Activated CD4-positive, alpha-beta T cell treated with anti-CD3 and anti-CD28 coated beads for 24 hours (primary cell): Measurements from ENCODE around the gene ZNF491.
A peak's percentile ranks its signal among the peaks of the same experiment; 100 is the strongest.
"Not testable (repeated sequence)": the region's sequence is repeated elsewhere in the genome, so short reads cannot be mapped to it uniquely, and the experiment has no call there.

Experiments
- DNase-seq, 2 donors: peaks; one replicate each; pipeline ENCODE4 v3.0.0-alpha.2; 2020; ENCODE audit warnings: low read depth in 2 of 2

Gene ZNF491

GRCh38 chr19:11798391-11799330 lies at the start of gene ZNF491:
Gene ZNF491 (plus strand): TSS chr19:11798523. CDS start chr19:11805954, 7,431 bp downstream.
- DNase-seq = peak; percentile 80 to 85

DNA sequence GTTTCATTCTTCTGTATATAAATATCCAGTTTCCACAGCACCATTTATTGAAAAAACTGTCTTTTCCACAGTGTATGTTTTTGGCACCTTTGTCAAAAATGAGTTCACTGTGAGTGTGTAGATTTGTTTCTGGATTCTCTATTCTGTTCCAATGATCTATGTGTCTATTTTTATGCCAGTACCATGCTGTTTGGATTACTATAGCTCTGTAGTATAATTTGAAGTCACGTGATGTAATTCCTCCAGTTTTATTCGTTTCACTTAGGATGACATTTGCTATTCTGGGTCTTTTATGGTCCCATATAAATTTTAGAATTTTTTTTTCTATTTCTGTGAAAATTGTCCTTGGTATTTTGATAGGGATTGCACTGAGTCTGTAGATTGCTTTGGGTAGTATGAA lies 48.6 kb upstream of the ZNF491 start:
- no peak for DNase-seq

DNA sequence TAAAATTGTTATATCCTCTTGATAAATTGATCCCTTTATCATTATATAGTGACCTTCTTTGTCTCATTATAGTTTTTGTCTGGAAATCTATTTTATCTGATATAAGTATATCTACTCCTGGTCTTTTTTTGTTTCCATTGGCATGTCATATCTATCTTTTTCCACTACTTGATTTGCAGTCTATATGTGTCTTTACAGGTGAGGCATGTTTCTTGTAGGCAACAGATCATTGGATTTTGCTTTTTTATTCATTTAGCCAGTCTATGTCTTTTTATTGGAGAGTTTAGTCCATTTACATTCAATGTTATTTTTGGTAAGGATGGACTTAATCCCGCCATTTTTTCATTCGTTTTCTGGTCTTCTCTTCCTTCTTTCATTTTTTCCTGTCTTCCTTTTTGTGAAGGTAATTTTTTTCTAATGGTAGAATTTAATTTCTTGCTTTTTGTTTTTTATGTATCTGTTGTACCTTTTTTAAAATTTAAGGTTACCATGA lies 46.0 kb upstream of the ZNF491 start:
- no peak for DNase-seq

GRCh38 chr19:11754663-11755062 lies 43.7 kb upstream of the ZNF491 start:
- no peak for DNase-seq

DNA sequence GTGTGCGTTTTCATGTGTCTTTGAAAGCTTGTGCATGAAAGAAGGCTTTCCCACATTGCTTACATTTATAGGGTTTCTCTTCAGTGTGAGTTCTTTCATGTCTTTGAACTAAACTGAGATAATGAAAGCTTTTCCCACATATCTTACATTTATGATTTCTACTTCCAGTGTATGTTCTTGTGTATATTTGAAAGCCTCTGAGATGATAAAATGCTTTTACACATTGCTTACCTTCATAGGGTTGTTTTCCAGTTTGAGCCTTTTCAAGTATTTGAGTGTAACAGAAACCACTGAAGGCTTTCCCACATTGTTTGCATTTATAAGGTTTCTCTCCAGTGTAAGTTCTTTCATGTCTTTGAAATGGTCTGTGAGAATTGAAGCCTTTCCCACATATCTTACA lies 41.4 kb upstream of the ZNF491 start:
- DNase-seq = no peak

DNA sequence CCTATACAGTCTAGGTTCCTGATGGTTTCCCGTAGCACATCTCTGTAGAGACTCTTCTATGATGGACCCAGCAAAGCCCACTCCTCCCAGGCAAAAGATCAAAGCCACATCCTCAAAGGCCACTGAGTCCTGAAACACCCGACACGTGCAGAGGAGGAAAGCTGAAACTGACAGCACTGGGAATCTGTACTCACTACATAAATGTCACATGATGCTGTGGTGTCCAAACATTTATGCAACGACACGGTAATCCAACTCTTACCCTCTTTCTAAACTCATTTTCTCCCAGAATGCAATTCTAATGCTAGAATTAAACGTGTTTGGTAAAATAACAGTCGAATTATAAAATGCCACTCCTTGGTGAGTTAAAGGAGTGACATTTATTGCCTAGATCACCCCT lies 38.5 kb upstream of the ZNF491 start:
- no peak for DNase-seq

DNA sequence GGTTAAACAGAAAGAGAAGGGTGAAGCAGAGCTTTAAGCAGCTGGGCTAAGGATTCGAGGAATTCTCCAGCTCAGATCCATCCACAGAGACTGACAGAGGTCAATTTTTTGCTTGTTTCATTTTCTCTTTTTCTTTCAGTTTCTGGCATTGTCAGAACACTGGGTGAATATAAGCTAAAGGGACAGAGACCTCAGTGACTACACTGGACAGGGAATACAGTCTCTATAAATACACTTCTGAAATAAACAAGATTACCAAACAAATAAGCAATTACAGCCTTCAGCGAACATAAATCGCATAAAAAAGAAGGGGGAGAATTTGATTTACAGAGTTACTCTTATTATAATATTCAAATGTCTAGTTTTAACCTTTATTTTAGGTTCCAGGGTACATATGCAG lies 35.2 kb upstream of the ZNF491 start:
- DNase-seq = no peak

DNA sequence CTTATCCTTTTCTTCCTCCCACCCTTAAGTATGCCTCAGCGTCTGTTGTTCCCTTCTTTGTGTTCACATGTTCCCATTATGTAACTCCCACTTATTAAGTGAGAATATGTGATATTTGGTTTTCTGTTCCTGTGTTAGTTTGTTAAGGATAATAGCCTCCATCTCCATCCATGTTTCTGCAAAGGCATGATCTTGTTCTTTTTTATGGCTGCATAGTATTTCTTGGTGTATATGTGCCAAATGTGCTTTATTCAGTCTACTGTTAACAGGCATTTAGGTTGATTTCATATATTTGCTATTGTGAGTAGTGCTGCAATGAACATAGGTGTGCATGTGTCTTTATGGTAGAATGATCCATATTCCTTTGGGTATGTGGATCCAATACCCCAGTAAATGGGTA lies 34.7 kb upstream of the ZNF491 start:
- no peak for DNase-seq

GRCh38 chr19:11766597-11767591 lies 31.4 kb upstream of the ZNF491 start, which contains the start of gene ZNF441:
Gene ZNF441 (plus strand): TSS chr19:11767000. CDS start chr19:11767194, 194 bp downstream.
- DNase-seq = peak; percentile 87 to 97

GRCh38 chr19:11767633-11768133 lies 30.6 kb upstream of the ZNF491 start:
- no peak for DNase-seq

GRCh38 chr19:11769995-11770394 lies 28.3 kb upstream of the ZNF491 start:
- DNase-seq = no peak

DNA sequence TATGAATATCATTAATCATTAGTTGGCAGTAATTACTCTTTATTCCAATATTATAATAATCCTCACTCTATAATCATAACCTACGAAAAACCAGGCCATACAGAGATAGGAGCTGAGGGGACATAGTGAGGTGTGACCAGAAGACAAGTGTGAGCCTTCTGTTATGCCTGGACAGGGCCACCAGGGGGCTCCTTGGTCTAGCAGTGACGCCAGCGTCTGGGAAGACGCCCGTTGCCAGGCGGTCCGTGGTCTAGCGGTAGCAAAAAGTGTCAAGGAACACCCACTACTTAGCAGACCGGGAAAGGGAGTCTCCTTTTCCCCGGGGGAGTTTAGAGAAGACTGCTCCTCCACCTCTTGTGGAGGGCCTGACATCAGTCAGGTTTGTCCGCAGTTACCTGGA lies 26.8 kb upstream of the ZNF491 start:
- DNase-seq = not testable (repeated sequence)

DNA sequence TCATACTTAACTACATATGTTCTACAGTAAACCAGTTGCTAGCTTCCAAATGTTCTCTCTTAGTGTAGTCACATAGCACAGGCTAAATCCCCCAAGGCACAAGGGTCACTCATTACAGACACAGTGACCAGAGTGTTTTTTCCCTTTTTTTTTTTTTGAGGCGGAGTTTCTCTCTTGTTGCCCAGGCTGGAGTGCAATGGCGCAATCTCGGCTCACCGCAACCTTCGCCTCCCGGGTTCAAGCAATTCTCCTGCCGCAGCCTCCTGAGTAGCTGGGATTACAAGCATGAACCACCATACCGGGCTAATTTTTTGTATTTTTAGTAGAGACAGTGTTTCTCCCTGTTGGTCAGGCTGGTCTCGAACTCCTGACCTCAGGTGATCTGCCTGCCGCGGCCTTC lies 21.7 kb upstream of the ZNF491 start:
- DNase-seq = not testable (repeated sequence)

- DNase-seq = no peak
These were observed 17.8 kb upstream of the ZNF491 start for GRCh38 chr19:11780431-11781020.

GRCh38 chr19:11781295-11782057 lies 16.8 kb upstream of the ZNF491 start:
- no peak for DNase-seq

- no peak for DNase-seq
These were observed 14.6 kb upstream of the ZNF491 start for GRCh38 chr19:11783767-11784166.

DNA sequence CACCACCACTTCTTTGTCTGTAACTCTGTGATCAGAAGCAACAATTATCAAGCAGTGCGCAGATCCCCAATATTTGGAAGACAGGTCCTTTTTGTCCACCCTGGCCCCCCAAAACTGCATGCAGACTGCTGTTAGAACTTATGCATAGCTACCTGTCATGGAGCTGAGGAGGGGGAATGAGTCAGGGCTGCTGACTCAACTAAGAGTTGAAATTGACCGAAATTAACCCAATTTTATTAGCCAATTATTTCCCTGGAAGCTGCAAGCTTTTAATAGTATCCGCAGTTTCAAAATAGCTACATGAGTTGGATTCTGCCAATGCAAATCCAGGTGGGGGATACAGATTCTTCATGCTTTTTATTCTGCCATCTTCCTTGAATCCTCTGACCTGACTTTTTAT lies 14.0 kb upstream of the ZNF491 start:
- DNase-seq = no peak

GRCh38 chr19:11787536-11787935 lies 10.8 kb upstream of the ZNF491 start:
- no peak for DNase-seq

GRCh38 chr19:11792942-11793341 lies 5.4 kb upstream of the ZNF491 start:
- DNase-seq = no peak

DNA sequence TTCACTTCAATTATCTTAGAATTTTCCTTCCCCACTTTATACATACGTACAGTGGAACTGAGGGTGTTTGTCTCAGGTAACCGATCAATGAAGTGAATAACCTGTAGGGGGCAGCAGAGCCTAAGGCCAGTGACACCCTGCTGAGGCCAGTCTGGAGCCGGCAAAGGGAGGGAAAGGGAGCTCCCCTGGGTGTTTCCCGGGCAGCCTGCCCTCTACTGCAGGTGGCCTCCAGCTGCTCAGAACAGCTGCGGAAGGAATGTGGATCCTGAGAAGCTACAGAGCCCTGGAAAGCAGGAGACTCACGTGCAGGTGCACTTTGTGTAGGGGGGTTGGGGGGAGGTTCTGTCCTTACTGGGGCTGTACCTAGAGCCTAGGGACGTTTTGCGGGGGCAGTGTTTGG lies 832 bp upstream of the ZNF491 start:
- peak; percentile 66 to 71 for DNase-seq
